CD4-positive, alpha-beta T cell (primary cell): ENCODE measurements around the gene CD7. TPM values are rescaled to one million over a fixed set of nuclear protein-coding genes. Genes with fewer than 3 reads are reported as not detected.

Experiments
- ATAC-seq: fragments of 200-7000 bp; cut with Tn5 transposase; one replicate; pipeline ENCODE4 v1.10.0; 2022; ENCODE audit warnings: mild to moderate bottlenecking; ENCODE audit not compliant: poor library complexity
- CTCF ChIA-PET: fragments of 350-600 bp; sonication (Branson Sonifier 250); formaldehyde crosslinking; loops from one replicate; lab custom pipeline; 2021; ENCODE audit warnings: antibody characterized with exemption, inconsistent platforms; lab: Charles Lee
- POLR2A ChIA-PET: fragments of 350-600 bp; sonication (Branson Sonifier 250); formaldehyde crosslinking; loops from one replicate; lab custom pipeline; 2021; ENCODE audit warnings: antibody characterized with exemption, inconsistent platforms; lab: Charles Lee
- DNase-seq, 14 experiments: peaks; one replicate each; pipeline ENCODE4 v3.0.0-alpha.2; 2013 to 2020; ENCODE audit warnings: mixed read lengths in 2 of 14
- H3K27ac ChIP-seq, 2 donors: one replicate each; pipeline versions ENCODE4 v1.5.1 to v1.7.0; 2013; ENCODE audit warnings: low read length in 2 of 2, low read depth in 1 of 2, mild to moderate bottlenecking in 1 of 2
- H3K27me3 ChIP-seq, 2 experiments: 1 replicate in 1 of 2; 2 replicates in 1 of 2; pipeline versions ENCODE4 v1.6.1 to v1.7.0; 2013; ENCODE audit warnings: low read length in 2 of 2, control low read depth in 1 of 2, mild to moderate bottlenecking in 1 of 2, moderate library complexity in 1 of 2; ENCODE audit not compliant: insufficient read depth in 2 of 2, control insufficient read depth in 1 of 2
- H3K36me3 ChIP-seq: one replicate; pipeline ENCODE4 v1.6.1; 2013; ENCODE audit warnings: low read length, control low read depth; ENCODE audit not compliant: insufficient read depth
- H3K4me1 ChIP-seq: one replicate; pipeline ENCODE4 v1.6.1; 2013; ENCODE audit warnings: low read length, control low read depth; ENCODE audit not compliant: insufficient read depth
- H3K4me3 ChIP-seq: one replicate; pipeline ENCODE4 v1.5.1; 2013; ENCODE audit warnings: mild to moderate bottlenecking, low read length, moderate library complexity
- H3K9me3 ChIP-seq, 2 experiments: 1 replicate in 1 of 2; 2 replicates in 1 of 2; pipeline versions ENCODE4 v1.6.1 to v1.7.0; 2013; ENCODE audit warnings: low read length in 2 of 2, mild to moderate bottlenecking in 2 of 2, control low read depth in 1 of 2, moderate library complexity in 1 of 2; ENCODE audit not compliant: control insufficient read depth in 1 of 2, insufficient read depth in 1 of 2
- H3K27ac Mint-ChIP-seq: one replicate; pipeline ENCODE4 v1.8.0; 2020; ENCODE audit warnings: mixed read lengths
- H3K27me3 Mint-ChIP-seq: one replicate; pipeline ENCODE4 v1.8.0; 2021; ENCODE audit warnings: mixed read lengths
- H3K36me3 Mint-ChIP-seq: one replicate; pipeline ENCODE4 v1.8.0; 2021; ENCODE audit warnings: low read depth, mixed read lengths
- H3K4me1 Mint-ChIP-seq: one replicate; pipeline ENCODE4 v1.8.0; 2021; ENCODE audit warnings: low read depth, mixed read lengths
- H3K4me3 Mint-ChIP-seq: one replicate; pipeline ENCODE4 v1.8.0; 2020; ENCODE audit warnings: mild to moderate bottlenecking, mixed read lengths
- H3K9me3 Mint-ChIP-seq: one replicate; pipeline ENCODE4 v1.8.0; 2020; ENCODE audit warnings: mixed read lengths
- CTCF ChIP-seq: fragments of 200-600 bp; IDR thresholded peaks from one replicate; pipeline ENCODE4 v1.8.0; 2022; ENCODE audit warnings: antibody characterized with exemption, mild to moderate bottlenecking
- intact Hi-C, 2 experiments: fragments of 100-400 bp; cut with DNase I in 1 of 2; cut with micrococcal nuclease in 1 of 2; formaldehyde crosslinking; loops; one replicate each; pipeline versions ENCODE4 v1.15.1 to v1.9.0; 2023 to 2025; cut with DNase I, micrococcal nuclease
- total RNA-seq, 174 experiments: library from RNA in 2 of 174; stranded (reverse) in 2 of 174; gene quantifications; one replicate each; pipeline ENCODE4 v1.2.3 and lab custom pipeline; 2021 to 2026

The CD7 gene
- total RNA-seq, 2 experiments from 2014 or later = 225 to 234 TPM

- Histone ChIP-seq H3K36me3 (no peaks in the 10 kb centered on the region), H3K27me3 (no peaks in the 10 kb centered on the region), H3K27ac (no peak overlapping the region), H3K9me3 (no peaks in the 10 kb centered on the region), H3K4me3 (no peak overlapping the region), H3K4me1 (peaks cover 29% of the 10 kb centered on the region)
- H3K27ac Mint-ChIP-seq = no peak overlapping the region
- ChIA-PET POLR2A (interaction anchor here (0.6 to 1.0 kb wide), 2 partner anchors 20 to 21 kb away, joined by 3 to 4 read pairs; no protein-coding TSS in a partner anchor), CTCF (no interaction called here)
- intact Hi-C loops = no loop called here
- no peak for DNase-seq
- H3K4me3 Mint-ChIP-seq = no peak overlapping the region
- peaks cover 22% of the 10 kb centered on the region for H3K4me1 Mint-ChIP-seq
- TF ChIP-seq CTCF = no peak
- no peaks in the 10 kb centered on the region for H3K36me3 Mint-ChIP-seq
- H3K9me3 Mint-ChIP-seq = no peaks in the 10 kb centered on the region
- no peaks in the 10 kb centered on the region for H3K27me3 Mint-ChIP-seq
- no peak for ATAC-seq
Measured at GRCh38 chr17:82325286-82326180, 8.1 kb upstream of the CD7 start.

- H3K27ac Mint-ChIP-seq = peak overlapping the region; percentile 74
- no peaks in the 10 kb centered on the region for H3K9me3 Mint-ChIP-seq
- ATAC-seq (no peak), DNase-seq (peak in 2 of 14 experiments; percentile 29 to 39)
- TF ChIP-seq CTCF = no peak
- peaks cover 22% of the 10 kb centered on the region for H3K4me1 Mint-ChIP-seq
- H3K4me3 Mint-ChIP-seq = peak overlapping the region; percentile 15
- intact Hi-C loops = loop anchor here in 1 of 2 experiments (5.0 kb wide), 2 partner anchors 67 to 87 kb away; no protein-coding TSS in a partner anchor
- Histone ChIP-seq H3K9me3 (peaks cover 0 to 2% of the 10 kb centered on the region in 2 experiments), H3K4me1 (peaks cover 38% of the 10 kb centered on the region), H3K27ac (no peak overlapping the region), H3K36me3 (no peaks in the 10 kb centered on the region), H3K27me3 (no peaks in the 10 kb centered on the region), H3K4me3 (no peak overlapping the region)
- H3K27me3 Mint-ChIP-seq = no peaks in the 10 kb centered on the region
- CTCF ChIA-PET = no interaction called here
- POLR2A ChIA-PET = interaction anchor here (1.0 kb wide), 1 partner anchor 20 kb away, joined by 3 read pairs; no protein-coding TSS in a partner anchor
- H3K36me3 Mint-ChIP-seq = no peaks in the 10 kb centered on the region
Measured at GRCh38 chr17:82324566-82325285, 7.3 kb upstream of the CD7 start.

- CTCF ChIA-PET = no interaction called here
- H3K9me3 Mint-ChIP-seq = no peaks in the 10 kb centered on the region
- no peak for TF ChIP-seq CTCF
- H3K36me3 Mint-ChIP-seq = no peaks in the 10 kb centered on the region
- ATAC-seq (no peak), DNase-seq (peak in 1 of 14 experiments; percentile 34)
- H3K4me3 ChIP-seq = no peak overlapping the region
- POLR2A ChIA-PET = interaction anchor here (0.7 kb wide), 1 partner anchor 25 kb away, joined by 3 read pairs; no protein-coding TSS in a partner anchor
- no peaks in the 10 kb centered on the region for H3K27me3 ChIP-seq
- no peak overlapping the region for H3K27ac ChIP-seq
- no peak overlapping the region for H3K27ac Mint-ChIP-seq
- intact Hi-C loops = loop anchor here in 1 of 2 experiments (5.0 kb wide), 2 partner anchors 66 to 86 kb away; no protein-coding TSS in a partner anchor
- H3K27me3 Mint-ChIP-seq = no peaks in the 10 kb centered on the region
- H3K4me1 Mint-ChIP-seq = peaks cover 22% of the 10 kb centered on the region
- peaks cover 0 to 13% of the 10 kb centered on the region in 2 experiments for H3K9me3 ChIP-seq
- no peaks in the 10 kb centered on the region for H3K36me3 ChIP-seq
- H3K4me3 Mint-ChIP-seq = no peak overlapping the region
- H3K4me1 ChIP-seq = peaks cover 39% of the 10 kb centered on the region
Measured at GRCh38 chr17:82323514-82324234, 6.3 kb upstream of the CD7 start.
